IMR-90 (cell line): ENCODE results near the gene COL20A1. TPM values are rescaled to one million over a fixed set of nuclear protein-coding genes. Genes with fewer than 3 reads are reported as not detected.

Source experiments
- ATAC-seq: fragments of 200-7000 bp; cut with Tn5 transposase; 2 replicates; pipeline ENCODE4 v1.9.1; 2020; ENCODE audit warnings: low read depth, mild to moderate bottlenecking, moderate library complexity
- BruUV-seq: library from RNA; stranded (reverse); fragments of 400-500 nt; replicated peaks from 2 replicates; lab custom pipeline; 2021; lab: Mats Ljungman, UMichigan
- CTCF ChIA-PET: fragments of 300-600 bp; formaldehyde crosslinking; extraction: SDS; loops from one replicate; lab custom pipeline; 2021; ENCODE audit warnings: antibody characterized with exemption; lab: Yijun Ruan, JAX
- POLR2A ChIA-PET: fragments of 300-600 bp; sonication (Branson Sonifier 250); formaldehyde crosslinking; loops from one replicate; lab custom pipeline; 2022; ENCODE audit warnings: antibody characterized with exemption; ENCODE audit not compliant: unreplicated experiment; lab: Charles Lee
- DNase-seq: peaks from one replicate; pipeline ENCODE4 v3.0.0; 2013
- H2AFZ ChIP-seq: replicated peaks from 2 replicates; pipeline ENCODE3; 2013; ENCODE audit warnings: low read length, mild to moderate bottlenecking; ENCODE audit not compliant: poor library complexity
- H2AK5ac ChIP-seq: 2 replicates; pipeline ENCODE4 v1.6.1; 2013; ENCODE audit warnings: low read depth, low read length, inconsistent platforms
- H2AK9ac ChIP-seq: replicated peaks from 2 replicates; pipeline ENCODE3; 2013; ENCODE audit warnings: mild to moderate bottlenecking, low read depth, low read length, moderate library complexity; ENCODE audit not compliant: poor library complexity
- H2BK120ac ChIP-seq: 2 replicates; pipeline ENCODE4 v1.6.1; 2013; ENCODE audit warnings: low read depth, low read length, inconsistent platforms
- H2BK15ac ChIP-seq: 3 replicates; pipeline ENCODE4 v1.6.1; 2013; ENCODE audit warnings: low read depth, low read length, inconsistent platforms
- H2BK20ac ChIP-seq: 2 replicates; pipeline ENCODE4 v1.6.1; 2013; ENCODE audit warnings: low read depth, mild to moderate bottlenecking, inconsistent platforms, low read length, moderate library complexity
- H2BK5ac ChIP-seq: 2 replicates; pipeline ENCODE4 v1.6.1; 2013; ENCODE audit warnings: mild to moderate bottlenecking, low read depth, low read length, inconsistent platforms; ENCODE audit not compliant: poor library complexity, severe bottlenecking
- H3K14ac ChIP-seq: replicated peaks from 2 replicates; pipeline ENCODE4 v1.6.1; 2013; ENCODE audit warnings: low read depth, low read length, inconsistent platforms
- H3K18ac ChIP-seq: 2 replicates; pipeline ENCODE4 v1.6.1; 2013; ENCODE audit warnings: low read depth, low read length, control low read depth
- H3K23ac ChIP-seq: 2 replicates; pipeline ENCODE4 v1.6.1; 2013; ENCODE audit warnings: low read depth, low read length, inconsistent platforms
- H3K27ac ChIP-seq: 2 replicates; pipeline ENCODE4 v1.5.1; 2013; ENCODE audit warnings: mild to moderate bottlenecking, control low read depth, low read length; ENCODE audit not compliant: insufficient read depth
- H3K27me3 ChIP-seq: 2 replicates; pipeline ENCODE4 v1.6.1; 2013; ENCODE audit warnings: low read length; ENCODE audit not compliant: control insufficient read depth, insufficient read depth
- H3K36me3 ChIP-seq: 2 replicates; pipeline ENCODE4 v1.6.1; 2013; ENCODE audit warnings: low read length, mixed read lengths; ENCODE audit not compliant: control insufficient read depth, insufficient read depth
- H3K4ac ChIP-seq: 2 replicates; pipeline ENCODE4 v1.6.1; 2013; ENCODE audit warnings: low read depth, low read length, inconsistent platforms
- H3K4me1 ChIP-seq: 2 replicates; pipeline ENCODE4 v1.6.1; 2013; ENCODE audit warnings: low read length, mixed read lengths; ENCODE audit not compliant: control insufficient read depth, insufficient read depth
- H3K4me2 ChIP-seq: 2 replicates; pipeline ENCODE4 v1.6.1; 2013; ENCODE audit warnings: low read depth, mild to moderate bottlenecking, control low read depth, low read length, moderate library complexity
- H3K4me3 ChIP-seq: 2 replicates; pipeline ENCODE4 v1.5.1; 2013; ENCODE audit warnings: low read depth, mild to moderate bottlenecking, control low read depth, low read length, moderate library complexity; ENCODE audit not compliant: insufficient read depth
- H3K56ac ChIP-seq: 2 replicates; pipeline ENCODE4 v1.6.1; 2013; ENCODE audit warnings: low read length, inconsistent platforms; ENCODE audit not compliant: insufficient read depth; ENCODE audit errors: extremely low read depth
- H3K79me1 ChIP-seq, 2 experiments: 2 replicates each; pipeline ENCODE4 v1.6.1; 2013; ENCODE audit warnings: low read length in 2 of 2, inconsistent platforms in 1 of 2, low read depth in 1 of 2
- H3K9ac ChIP-seq: 2 replicates; pipeline ENCODE4 v1.6.1; 2013; ENCODE audit warnings: low read depth, low read length, control low read depth
- H3K9me1 ChIP-seq: 2 replicates; pipeline ENCODE4 v1.6.1; 2013; ENCODE audit warnings: low read length, inconsistent platforms; ENCODE audit not compliant: insufficient read depth
- H3K9me3 ChIP-seq: 2 replicates; pipeline ENCODE4 v1.6.1; 2013; ENCODE audit warnings: low read length; ENCODE audit not compliant: control insufficient read depth, insufficient read depth
- H4K20me1 ChIP-seq: 2 replicates; pipeline ENCODE4 v1.6.1; 2013; ENCODE audit warnings: low read length, inconsistent platforms; ENCODE audit not compliant: insufficient read depth
- H4K5ac ChIP-seq: 2 replicates; pipeline ENCODE4 v1.6.1; 2013; ENCODE audit warnings: mild to moderate bottlenecking, low read depth, low read length, control low read depth
- H4K8ac ChIP-seq, 2 experiments: 2 replicates each; pipeline ENCODE4 v1.6.1; 2013; ENCODE audit warnings: low read depth in 2 of 2, low read length in 2 of 2, control low read depth in 1 of 2, inconsistent platforms in 1 of 2
- H4K91ac ChIP-seq: 2 replicates; pipeline ENCODE4 v1.6.1; 2013; ENCODE audit warnings: low read depth, low read length, inconsistent platforms; ENCODE audit not compliant: insufficient read depth
- CHD1 ChIP-seq: IDR thresholded peaks from 2 replicates; pipeline ENCODE4 v1.6.1; 2012; ENCODE audit warnings: low read depth, low read length, improper control_type of control experiment
- FOS ChIP-seq: fragments of 150-350 bp; IDR thresholded peaks from 2 replicates; pipeline ENCODE4 v1.6.1; 2016; ENCODE audit warnings: low read depth, low read length
- MAZ ChIP-seq: IDR thresholded peaks from 2 replicates; pipeline ENCODE4 v1.6.1; 2012; ENCODE audit warnings: low read depth, mild to moderate bottlenecking, low read length, improper control_type of control experiment, moderate library complexity, borderline replicate concordance
- MXI1 ChIP-seq: IDR thresholded peaks from 2 replicates; pipeline ENCODE4 v1.6.1; 2012; ENCODE audit warnings: low read depth, mild to moderate bottlenecking, low read length, moderate library complexity, borderline replicate concordance
- NFE2L2 ChIP-seq: fragments of 150-350 bp; IDR thresholded peaks from 2 replicates; pipeline ENCODE4 v1.6.1; 2016; ENCODE audit warnings: low read depth, mild to moderate bottlenecking, low read length
- RAD21 ChIP-seq: IDR thresholded peaks from 2 replicates; pipeline ENCODE4 v1.6.1; 2012; ENCODE audit warnings: low read length, improper control_type of control experiment
- RFX5 ChIP-seq: IDR thresholded peaks from 2 replicates; pipeline ENCODE4 v1.8.0; 2012; ENCODE audit warnings: low read depth, mild to moderate bottlenecking, low read length, moderate library complexity
- WGBS, 2 experiments: methylation state at CpG; one replicate each; pipeline versions ENCODE4 v1.1.5 to v1.1.7; 2013; ENCODE audit warnings: missing lambda C conversion rate in 2 of 2; ENCODE audit not compliant: insufficient read length in 1 of 2; ENCODE audit errors: extremely low coverage in 2 of 2; 5-methylcytosine and 5-hydroxymethylcytosine counted together
- dilution Hi-C: fragments of 300-500 bp; cut with HindIII; formaldehyde crosslinking; loops from one replicate; pipeline ENCODE4 v1.14.3; 2018; ENCODE audit warnings: low sequenced_read_pairs; ENCODE audit not compliant: unreplicated experiment
- in situ Hi-C: fragments of 300-500 bp; cut with MboI; formaldehyde crosslinking; loops from 3 replicates; pipeline ENCODE4 v1.14.3; 2019; ENCODE audit warnings: low sequenced_read_pairs, inconsistent platforms, mixed read lengths
- intact Hi-C: fragments of 100-400 bp; cut with micrococcal nuclease; formaldehyde crosslinking; loops from 2 replicates; pipeline ENCODE4 v1.10.0; 2022
- polyA plus RNA-seq, 3 experiments: library from polyadenylated mRNA; depleted of rRNA; stranded (reverse); fragments of >200 nt; gene quantifications; 2 replicates each; pipeline ENCODE4 v1.2.3, GENCODE V29; 2012; ENCODE audit warnings: low replicate concordance in 1 of 3
- total RNA-seq: library from RNA; depleted of rRNA; stranded (reverse); fragments of >200 nt; gene quantifications from 2 replicates; pipeline ENCODE4 v1.2.3, GENCODE V29; 2012
- TF ChIP-seq, protein P1 (sequence below): fragments of 150-350 bp; IDR thresholded peaks from 2 replicates; pipeline ENCODE4 v1.6.1; 2017; ENCODE audit warnings: mild to moderate bottlenecking, antibody characterized with exemption, low read length, low read depth
- TF ChIP-seq, protein P2 (sequence below): conservative IDR thresholded peaks from 2 replicates; pipeline ENCODE4 v1.5.1; 2012; ENCODE audit warnings: mild to moderate bottlenecking, low read depth, low read length, improper control_type of control experiment

COL20A1 gene
- total and polyA plus RNA-seq, 2 of the 4 experiments (the other 2 are of a cell fraction): not detected

DNA sequence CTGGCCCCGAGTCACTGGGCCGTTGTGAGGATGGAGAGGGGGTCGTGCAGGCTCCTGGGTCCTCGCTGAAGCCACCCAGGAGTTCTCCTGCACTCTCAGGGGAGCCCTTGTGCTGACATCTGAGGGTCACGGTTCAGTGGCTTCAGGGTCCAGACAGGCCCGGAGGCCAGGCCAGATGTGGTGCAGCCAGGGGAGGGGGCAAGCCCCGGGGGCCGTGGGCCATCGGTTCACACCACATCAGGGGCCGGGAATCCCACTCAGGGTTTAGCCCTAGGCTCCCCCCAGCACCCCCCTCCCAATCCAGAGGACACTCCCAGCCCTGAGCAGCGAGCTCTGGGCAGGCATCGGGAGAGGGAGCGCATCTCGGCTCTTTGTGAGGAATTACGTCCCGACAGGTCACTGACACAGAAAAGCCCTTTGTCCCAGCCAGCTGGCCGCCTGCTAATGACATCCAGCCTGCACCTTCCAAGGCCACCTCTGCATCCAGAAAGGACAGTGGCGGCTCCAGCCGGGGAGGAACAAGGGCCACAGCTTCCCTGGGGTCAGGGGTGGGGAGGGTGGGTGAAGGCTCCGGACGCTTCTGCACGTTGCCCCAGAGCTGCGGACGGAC, 74.6 kb downstream of the COL20A1 start:
- Histone ChIP-seq H3K36me3 (no peaks in the 10 kb centered on the region), H2BK120ac (no peak overlapping the region), H3K79me1 (no peaks in the 10 kb centered on the region), H4K91ac (no peak overlapping the region), H3K56ac (no peak overlapping the region), H3K27ac (no peak overlapping the region), H3K18ac (no peak overlapping the region), H2AK9ac (no peak overlapping the region), H2BK5ac (no peak overlapping the region), H3K9me1 (no peaks in the 10 kb centered on the region), H4K5ac (no peak overlapping the region), H3K14ac (no peak overlapping the region), H4K8ac (no peak overlapping the region), H3K9ac (no peak overlapping the region), H3K4me3 (no peak overlapping the region), H2AK5ac (no peak overlapping the region), H3K27me3 (peaks cover 50% of the 10 kb centered on the region), H2AFZ (no peak overlapping the region), H3K4me1 (no peaks in the 10 kb centered on the region), H3K23ac (no peak overlapping the region), H2BK20ac (no peak overlapping the region), H2BK15ac (no peak overlapping the region), H4K20me1 (0 out of 2 replicates have a peak, but pooled peaks cover 4% of the 10 kb centered on the region), H3K4ac (no peak overlapping the region), H3K4me2 (no peak overlapping the region), H3K9me3 (no peaks in the 10 kb centered on the region)
- DNase-seq (no peak), ATAC-seq (no peak)
- in situ Hi-C loops (no loop called here), dilution Hi-C loops (no loop called here), intact Hi-C loops (no loop called here)
- no TSS peak for BruUV-seq
- TF ChIP-seq CHD1 (no peak), FOS (no peak), NFE2L2 (no peak), MAZ (no peak), RAD21 (no peak), RFX5 (no peak), MXI1 (no peak)
- TF ChIP-seq, protein P1, sequence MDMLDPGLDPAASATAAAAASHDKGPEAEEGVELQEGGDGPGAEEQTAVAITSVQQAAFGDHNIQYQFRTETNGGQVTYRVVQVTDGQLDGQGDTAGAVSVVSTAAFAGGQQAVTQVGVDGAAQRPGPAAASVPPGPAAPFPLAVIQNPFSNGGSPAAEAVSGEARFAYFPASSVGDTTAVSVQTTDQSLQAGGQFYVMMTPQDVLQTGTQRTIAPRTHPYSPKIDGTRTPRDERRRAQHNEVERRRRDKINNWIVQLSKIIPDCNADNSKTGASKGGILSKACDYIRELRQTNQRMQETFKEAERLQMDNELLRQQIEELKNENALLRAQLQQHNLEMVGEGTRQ: no peak
- TF ChIP-seq, protein P2, sequence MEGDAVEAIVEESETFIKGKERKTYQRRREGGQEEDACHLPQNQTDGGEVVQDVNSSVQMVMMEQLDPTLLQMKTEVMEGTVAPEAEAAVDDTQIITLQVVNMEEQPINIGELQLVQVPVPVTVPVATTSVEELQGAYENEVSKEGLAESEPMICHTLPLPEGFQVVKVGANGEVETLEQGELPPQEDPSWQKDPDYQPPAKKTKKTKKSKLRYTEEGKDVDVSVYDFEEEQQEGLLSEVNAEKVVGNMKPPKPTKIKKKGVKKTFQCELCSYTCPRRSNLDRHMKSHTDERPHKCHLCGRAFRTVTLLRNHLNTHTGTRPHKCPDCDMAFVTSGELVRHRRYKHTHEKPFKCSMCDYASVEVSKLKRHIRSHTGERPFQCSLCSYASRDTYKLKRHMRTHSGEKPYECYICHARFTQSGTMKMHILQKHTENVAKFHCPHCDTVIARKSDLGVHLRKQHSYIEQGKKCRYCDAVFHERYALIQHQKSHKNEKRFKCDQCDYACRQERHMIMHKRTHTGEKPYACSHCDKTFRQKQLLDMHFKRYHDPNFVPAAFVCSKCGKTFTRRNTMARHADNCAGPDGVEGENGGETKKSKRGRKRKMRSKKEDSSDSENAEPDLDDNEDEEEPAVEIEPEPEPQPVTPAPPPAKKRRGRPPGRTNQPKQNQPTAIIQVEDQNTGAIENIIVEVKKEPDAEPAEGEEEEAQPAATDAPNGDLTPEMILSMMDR: no peak
- WGBS, 2 experiments: 63% methylated on average over 9 of the region's 24 CpGs; no CpG with 5 or more reads in 1 of the 2 experiments
- POLR2A ChIA-PET: no interaction called here
- CTCF ChIA-PET: interaction anchor here (0.7 to 1.2 kb wide), 2 partner anchors 116 to 144 kb away, joined by 4 read pairs; no protein-coding TSS in a partner anchor
